Measurements from ENCODE around the gene IWS1. TPM values are rescaled to one million over a fixed set of nuclear protein-coding genes. Genes with fewer than 3 reads are reported as not detected.
"Not testable (repeated sequence)": the region's sequence is repeated elsewhere in the genome, so short reads cannot be mapped to it uniquely, and the experiment has no call there.

The IWS1 gene
- total RNA-seq, 2 experiments from 2014 or later, result 48.4 to 53.3 TPM

DNA sequence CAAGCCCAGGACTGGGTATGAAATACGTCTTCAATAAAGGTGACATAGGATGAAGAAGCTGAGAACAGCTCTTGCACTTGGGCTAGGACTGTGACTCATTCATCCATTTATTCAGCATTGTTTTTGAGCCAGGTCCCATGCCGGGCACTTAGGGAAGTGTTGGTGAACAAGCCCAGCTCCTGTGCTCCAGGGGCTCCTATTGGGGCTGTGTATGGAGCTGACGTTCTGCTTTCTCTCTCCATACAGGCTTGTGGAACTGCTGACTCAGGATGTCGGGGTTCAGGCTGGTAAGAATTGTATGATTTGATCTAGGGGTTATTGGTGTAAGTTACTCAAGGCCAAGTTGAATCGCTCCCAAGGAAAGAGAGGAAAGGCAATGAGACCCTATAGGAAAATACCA lies 33.2 kb upstream of the IWS1 start:
- POLR2A ChIA-PET, result no interaction called here
- Mint-ChIP-seq H3K9me3 (ENCODE audit: insufficient read depth) (peaks cover 5% of the 10 kb centered on the region), H3K27ac (no peak overlapping the region), H3K4me1 (ENCODE audit: low read depth) (peaks cover 24% of the 10 kb centered on the region), H3K27me3 (ENCODE audit: low read depth) (peaks cover 46% of the 10 kb centered on the region), H3K4me3 (no peak overlapping the region), H3K36me3 (ENCODE audit: low read depth) (peaks cover 11% of the 10 kb centered on the region)
- no peak for DNase-seq
- CTCF ChIA-PET, result no interaction called here
- ATAC-seq, result no peak

DNA sequence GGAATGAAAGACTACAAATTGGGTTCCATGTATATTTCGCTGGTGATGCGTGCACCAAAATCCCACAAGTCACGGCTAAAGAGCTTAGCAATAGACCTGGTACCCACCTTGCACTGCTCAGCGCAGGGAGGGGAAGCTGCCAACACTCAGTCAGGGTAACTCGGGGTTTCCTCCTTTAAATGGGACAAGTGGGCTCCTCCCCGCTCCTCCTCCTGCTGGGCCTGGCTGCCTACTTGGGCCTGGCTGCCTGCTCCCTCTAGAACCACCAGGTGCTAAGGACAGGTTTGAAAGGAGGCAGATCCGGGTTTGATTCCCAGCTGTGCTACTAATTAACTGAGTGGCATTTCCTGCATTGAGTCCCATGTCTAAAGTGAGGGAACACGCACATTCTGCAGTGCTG lies 32.6 kb upstream of the IWS1 start:
- Mint-ChIP-seq H3K36me3 (ENCODE audit: low read depth) (peaks cover 11% of the 10 kb centered on the region), H3K4me3 (no peak overlapping the region), H3K9me3 (ENCODE audit: insufficient read depth) (peaks cover 5% of the 10 kb centered on the region), H3K27me3 (ENCODE audit: low read depth) (peaks cover 48% of the 10 kb centered on the region), H3K27ac (no peak overlapping the region), H3K4me1 (ENCODE audit: low read depth) (peaks cover 19% of the 10 kb centered on the region)
- ATAC-seq, result no peak
- no peak for DNase-seq
- ChIA-PET CTCF (no interaction called here), POLR2A (no interaction called here)

DNA sequence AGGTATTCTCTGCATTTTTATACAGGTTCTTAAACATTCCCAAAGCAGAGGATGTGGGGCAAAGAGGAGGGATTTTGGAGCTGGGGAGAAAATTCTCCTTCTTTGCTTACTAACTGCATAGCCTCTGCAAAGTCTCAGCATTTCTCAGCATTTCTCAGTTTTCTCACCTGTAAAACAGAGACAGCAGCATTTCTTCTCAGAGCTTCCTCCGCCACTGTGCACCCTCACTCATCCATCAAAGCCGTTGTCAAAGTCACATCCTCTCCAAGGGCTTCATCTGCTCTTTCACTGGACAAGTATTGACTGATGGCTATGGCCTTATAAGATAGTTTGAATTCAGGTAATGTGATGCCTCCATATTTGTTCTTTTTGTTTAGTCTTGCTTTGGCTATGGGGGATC lies 26.6 kb upstream of the IWS1 start:
- ChIA-PET POLR2A (no interaction called here), CTCF (interaction anchor here (2.1 kb wide), 1 partner anchor 38 kb away, joined by 6 read pairs; no protein-coding TSS in a partner anchor)
- Mint-ChIP-seq H3K27ac (no peak overlapping the region), H3K27me3 (ENCODE audit: low read depth) (peaks cover 62% of the 10 kb centered on the region), H3K4me1 (ENCODE audit: low read depth) (peaks cover 7% of the 10 kb centered on the region), H3K4me3 (no peak overlapping the region), H3K36me3 (ENCODE audit: low read depth) (peaks cover 6% of the 10 kb centered on the region), H3K9me3 (ENCODE audit: insufficient read depth) (peaks cover 5% of the 10 kb centered on the region)
- ATAC-seq (no peak), DNase-seq (no peak)

GRCh38 chr2:127552336-127552735 lies 26.0 kb upstream of the IWS1 start:
- ATAC-seq, result no peak
- H3K4me1 Mint-ChIP-seq (ENCODE audit: low read depth), result peaks cover 7% of the 10 kb centered on the region
- peaks cover 63% of the 10 kb centered on the region for H3K27me3 Mint-ChIP-seq (ENCODE audit: low read depth)
- ChIA-PET POLR2A (no interaction called here), CTCF (no interaction called here)
- no peak overlapping the region for H3K4me3 Mint-ChIP-seq
- no peak for DNase-seq
- H3K27ac Mint-ChIP-seq, result no peak overlapping the region
- peaks cover 5% of the 10 kb centered on the region for H3K9me3 Mint-ChIP-seq (ENCODE audit: insufficient read depth)
- peaks cover 6% of the 10 kb centered on the region for H3K36me3 Mint-ChIP-seq (ENCODE audit: low read depth)

DNA sequence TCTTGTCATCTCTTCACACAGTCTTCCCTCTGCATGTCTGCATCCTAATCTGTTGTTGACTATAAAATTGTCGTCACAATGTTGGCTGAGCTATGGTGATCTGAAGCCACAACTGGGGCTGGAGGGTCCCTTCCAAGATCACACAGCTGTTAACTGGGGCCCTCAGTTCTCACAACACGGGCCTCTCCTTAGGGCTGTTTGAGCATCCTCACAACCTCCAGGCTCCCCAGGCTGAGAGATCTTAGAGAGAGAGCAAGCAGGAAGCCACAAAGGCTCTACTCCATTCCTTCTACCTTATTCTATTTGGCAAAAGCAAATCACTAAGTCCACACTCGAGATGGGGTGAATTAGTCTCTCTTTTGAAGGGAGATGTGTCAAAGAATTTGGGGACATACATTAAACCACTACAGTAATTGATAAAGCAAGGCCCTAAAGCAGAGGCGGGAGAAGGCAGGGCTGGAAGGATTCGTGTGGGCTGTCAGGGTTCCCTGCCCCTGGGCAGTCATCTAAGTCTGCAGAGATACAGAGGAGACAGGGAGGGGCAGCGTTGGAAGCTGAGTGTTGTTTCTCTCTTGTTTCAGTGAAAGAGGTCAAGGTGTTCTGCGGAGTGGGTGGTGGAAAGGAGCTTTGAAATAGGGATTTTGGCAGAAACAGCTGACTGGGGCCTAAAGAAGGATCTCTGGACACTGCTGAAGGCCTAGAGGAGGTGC lies 25.1 kb upstream of the IWS1 start:
- ChIA-PET POLR2A (interaction anchor here (0.8 kb wide), 1 partner anchor 12 kb away, joined by 3 read pairs; no protein-coding TSS in a partner anchor), CTCF (interaction anchor here (1.6 to 1.7 kb wide), 2 partner anchors 12 to 40 kb away, joined by 4 read pairs; no protein-coding TSS in a partner anchor)
- DNase-seq (no peak), ATAC-seq (no peak)
- Mint-ChIP-seq H3K4me3 (no peak overlapping the region), H3K27me3 (ENCODE audit: low read depth) (peaks cover 61% of the 10 kb centered on the region), H3K9me3 (ENCODE audit: insufficient read depth) (no peaks in the 10 kb centered on the region), H3K4me1 (ENCODE audit: low read depth) (peaks cover 7% of the 10 kb centered on the region), H3K36me3 (ENCODE audit: low read depth) (no peaks in the 10 kb centered on the region), H3K27ac (no peak overlapping the region)

GRCh38 chr2:127546797-127547196 lies 20.5 kb upstream of the IWS1 start:
- DNase-seq, result no peak
- Mint-ChIP-seq H3K36me3 (ENCODE audit: low read depth) (no peaks in the 10 kb centered on the region), H3K4me1 (ENCODE audit: low read depth) (no peaks in the 10 kb centered on the region), H3K4me3 (no peak overlapping the region), H3K27ac (no peak overlapping the region), H3K27me3 (ENCODE audit: low read depth) (peaks cover 36% of the 10 kb centered on the region), H3K9me3 (ENCODE audit: insufficient read depth) (no peaks in the 10 kb centered on the region)
- no peak for ATAC-seq
- ChIA-PET CTCF (no interaction called here), POLR2A (no interaction called here)

GRCh38 chr2:127545796-127546195 lies 19.5 kb upstream of the IWS1 start:
- Mint-ChIP-seq H3K4me1 (ENCODE audit: low read depth) (no peaks in the 10 kb centered on the region), H3K4me3 (no peak overlapping the region), H3K36me3 (ENCODE audit: low read depth) (no peaks in the 10 kb centered on the region), H3K27me3 (ENCODE audit: low read depth) (peaks cover 33% of the 10 kb centered on the region), H3K27ac (no peak overlapping the region), H3K9me3 (ENCODE audit: insufficient read depth) (no peaks in the 10 kb centered on the region)
- ATAC-seq, result no peak
- no peak for DNase-seq
- ChIA-PET POLR2A (no interaction called here), CTCF (interaction anchor here (0.7 kb wide), 1 partner anchor 45 kb away, joined by 3 read pairs; no protein-coding TSS in a partner anchor)

DNA sequence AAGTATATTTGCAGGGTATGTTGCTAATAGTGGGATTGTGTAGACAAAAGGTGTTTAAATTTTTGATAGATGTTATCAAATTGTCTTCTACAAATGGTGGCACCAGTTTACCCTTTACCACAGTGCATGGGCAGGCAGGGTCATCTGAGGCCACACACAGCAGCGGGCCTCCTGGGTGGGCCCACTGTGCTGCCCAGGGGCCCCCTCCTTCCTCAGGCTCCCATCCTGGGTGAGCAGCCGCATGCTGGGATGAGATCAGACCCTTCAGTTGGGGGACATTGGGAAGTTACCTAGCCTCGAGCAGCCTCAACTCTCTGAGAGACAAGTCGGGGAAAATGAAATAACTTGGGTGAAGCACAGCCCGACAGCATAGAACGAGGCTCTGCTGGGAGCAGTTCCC lies 18.9 kb upstream of the IWS1 start:
- Mint-ChIP-seq H3K9me3 (ENCODE audit: insufficient read depth) (no peaks in the 10 kb centered on the region), H3K36me3 (ENCODE audit: low read depth) (no peaks in the 10 kb centered on the region), H3K27me3 (ENCODE audit: low read depth) (peaks cover 32% of the 10 kb centered on the region), H3K4me1 (ENCODE audit: low read depth) (no peaks in the 10 kb centered on the region), H3K27ac (no peak overlapping the region), H3K4me3 (no peak overlapping the region)
- DNase-seq (no peak), ATAC-seq (no peak)
- CTCF ChIA-PET, result interaction anchor here (0.7 kb wide), 1 partner anchor 46 kb away, joined by 3 read pairs; no protein-coding TSS in a partner anchor
- POLR2A ChIA-PET, result no interaction called here

DNA sequence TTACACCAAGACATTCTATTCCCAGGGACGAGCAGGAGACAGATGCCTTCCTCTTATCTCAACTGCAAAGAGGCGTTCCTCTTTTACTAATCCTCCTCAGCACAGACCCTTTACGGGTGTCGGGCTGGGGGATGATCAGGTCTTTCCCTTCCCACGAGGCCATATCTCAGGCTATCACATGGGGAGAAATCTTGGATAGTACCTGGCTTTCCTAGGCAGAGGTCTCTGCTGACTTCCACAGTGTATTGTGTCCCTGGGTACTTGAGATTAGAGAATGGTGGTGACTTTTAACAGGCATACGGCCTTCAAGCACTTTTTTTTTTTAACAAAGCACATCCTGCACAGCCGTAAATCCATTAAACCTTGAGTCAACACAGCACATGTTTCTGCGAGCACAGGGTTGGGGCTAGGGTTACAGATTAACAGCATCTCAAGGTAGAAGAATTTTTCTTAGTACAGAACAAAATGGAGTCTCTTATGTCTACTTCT lies 16.8 kb upstream of the IWS1 start:
- H3K9me3 Mint-ChIP-seq (ENCODE audit: insufficient read depth); H3K4me1 Mint-ChIP-seq (ENCODE audit: low read depth); H3K36me3 Mint-ChIP-seq (ENCODE audit: low read depth); DNase-seq; CTCF ChIA-PET; ATAC-seq; POLR2A ChIA-PET; H3K4me3 Mint-ChIP-seq; H3K27ac Mint-ChIP-seq: not testable (repeated sequence)
- H3K27me3 Mint-ChIP-seq (ENCODE audit: low read depth), result peaks cover 26% of the 10 kb centered on the region

- Mint-ChIP-seq H3K36me3 (ENCODE audit: low read depth) (no peaks in the 10 kb centered on the region), H3K4me3 (no peak overlapping the region), H3K9me3 (ENCODE audit: insufficient read depth) (no peaks in the 10 kb centered on the region), H3K27me3 (ENCODE audit: low read depth) (peaks cover 22% of the 10 kb centered on the region), H3K4me1 (ENCODE audit: low read depth) (no peaks in the 10 kb centered on the region), H3K27ac (no peak overlapping the region)
- ChIA-PET CTCF (no interaction called here), POLR2A (no interaction called here)
- ATAC-seq, result no peak
- DNase-seq, result no peak
These were observed 15.9 kb upstream of the IWS1 start for GRCh38 chr2:127542231-127542630.

- H3K9me3 Mint-ChIP-seq (ENCODE audit: insufficient read depth), result no peaks in the 10 kb centered on the region
- H3K4me3 Mint-ChIP-seq, result no peak overlapping the region
- CTCF ChIA-PET, result no interaction called here
- POLR2A ChIA-PET, result interaction anchor here (0.6 kb wide), 1 partner anchor 98 kb away, joined by 3 read pairs; no protein-coding TSS in a partner anchor
- ATAC-seq (no peak), DNase-seq (no peak)
- no peaks in the 10 kb centered on the region for H3K4me1 Mint-ChIP-seq (ENCODE audit: low read depth)
- no peak overlapping the region for H3K27ac Mint-ChIP-seq
- H3K27me3 Mint-ChIP-seq (ENCODE audit: low read depth), result peaks cover 18% of the 10 kb centered on the region
- H3K36me3 Mint-ChIP-seq (ENCODE audit: low read depth), result no peaks in the 10 kb centered on the region
These were observed 15.5 kb upstream of the IWS1 start for GRCh38 chr2:127541809-127542208.

GRCh38 chr2:127537644-127538043 lies 11.4 kb upstream of the IWS1 start:
- ATAC-seq (no peak), DNase-seq (no peak)
- Mint-ChIP-seq H3K9me3 (ENCODE audit: insufficient read depth) (no peaks in the 10 kb centered on the region), H3K27ac (no peak overlapping the region), H3K4me3 (no peak overlapping the region), H3K4me1 (ENCODE audit: low read depth) (no peaks in the 10 kb centered on the region), H3K36me3 (ENCODE audit: low read depth) (no peaks in the 10 kb centered on the region), H3K27me3 (ENCODE audit: low read depth) (peaks cover 19% of the 10 kb centered on the region)
- POLR2A ChIA-PET, result no interaction called here
- CTCF ChIA-PET, result interaction anchor here (1.0 to 2.6 kb wide), 2 partner anchors 11 to 112 kb away, joined by 4 to 8 read pairs; partner anchors contain the start of gene IWS1
